ENCODE data around the gene ARPP19.

- TF ChIP-seq TAF1 (IDR thresholded peaks at IDR 0.05; ENCODE audit: low read depth, low read length) (no peak), POLR2A (IDR thresholded peaks at IDR 0.05; ENCODE audit: low read depth, low read length) (no peak)
These were observed 70.1 kb downstream of the ARPP19 start for GRCh38 chr15:52498706-52499105.
